CD8-positive, alpha-beta memory T cell (primary cell): Measurements from ENCODE around the gene BEND3. TPM values are rescaled to one million over a fixed set of nuclear protein-coding genes. Genes with fewer than 3 reads are reported as not detected.
A peak's percentile ranks its signal among the peaks of the same experiment; 100 is the strongest.
"Not testable (repeated sequence)": the region's sequence is repeated elsewhere in the genome, so short reads cannot be mapped to it uniquely, and the experiment has no call there.

Experiments
- CTCF ChIA-PET: fragments of 350-600 bp; sonication (Branson Sonifier 250); formaldehyde crosslinking; loops from one replicate; lab custom pipeline; 2021; ENCODE audit warnings: antibody characterized with exemption; lab: Charles Lee
- POLR2A ChIA-PET: fragments of 350-600 bp; sonication (Branson Sonifier 250); formaldehyde crosslinking; loops from one replicate; lab custom pipeline; 2021; ENCODE audit warnings: antibody characterized with exemption; lab: Charles Lee
- DNase-seq, 5 donors: peaks; one replicate each; pipeline versions ENCODE4 v3.0.0 to v3.0.0-alpha.2; 2020 to 2022; ENCODE audit warnings: mixed read lengths in 1 of 5
- H3K27ac ChIP-seq: one replicate; pipeline ENCODE4 v1.7.0; 2013; ENCODE audit warnings: low read depth, mild to moderate bottlenecking, low read length, moderate library complexity
- H3K27me3 ChIP-seq: 2 replicates; pipeline ENCODE4 v1.7.0; 2013; ENCODE audit warnings: low read length, mild to moderate bottlenecking; ENCODE audit not compliant: insufficient read depth, poor library complexity, severe bottlenecking
- H3K36me3 ChIP-seq: 2 replicates; pipeline ENCODE4 v1.7.0; 2013; ENCODE audit warnings: mild to moderate bottlenecking, low read length, moderate library complexity; ENCODE audit not compliant: insufficient read depth
- H3K4me1 ChIP-seq: 2 replicates; pipeline ENCODE4 v1.7.0; 2013; ENCODE audit warnings: mild to moderate bottlenecking, low read length, moderate library complexity; ENCODE audit not compliant: insufficient read depth
- H3K4me3 ChIP-seq: 2 replicates; pipeline ENCODE4 v1.7.0; 2013; ENCODE audit warnings: mild to moderate bottlenecking, low read length
- H3K9me3 ChIP-seq: 2 replicates; pipeline ENCODE4 v1.7.0; 2013; ENCODE audit warnings: mild to moderate bottlenecking, low read length
- H3K27ac Mint-ChIP-seq, 8 donors: one replicate each; pipeline ENCODE4 v1.8.0; 2020 to 2021; ENCODE audit warnings: mixed read lengths in 8 of 8, mild to moderate bottlenecking in 6 of 8, inconsistent platforms in 3 of 8, moderate library complexity in 3 of 8
- H3K27me3 Mint-ChIP-seq, 2 donors: one replicate each; pipeline ENCODE4 v1.8.0; 2020 to 2021; ENCODE audit warnings: mixed read lengths in 2 of 2, mild to moderate bottlenecking in 1 of 2, moderate library complexity in 1 of 2
- H3K36me3 Mint-ChIP-seq, 3 donors: one replicate each; pipeline ENCODE4 v1.8.0; 2020 to 2021; ENCODE audit warnings: mixed read lengths in 3 of 3, inconsistent platforms in 1 of 3, mild to moderate bottlenecking in 1 of 3
- H3K4me1 Mint-ChIP-seq, 3 donors: one replicate each; pipeline ENCODE4 v1.8.0; 2020 to 2021; ENCODE audit warnings: mixed read lengths in 3 of 3, inconsistent platforms in 1 of 3, mild to moderate bottlenecking in 1 of 3
- H3K4me3 Mint-ChIP-seq, 7 donors: one replicate each; pipeline ENCODE4 v1.8.0; 2020 to 2021; ENCODE audit warnings: mixed read lengths in 7 of 7, mild to moderate bottlenecking in 6 of 7, moderate library complexity in 4 of 7, inconsistent platforms in 2 of 7
- H3K9me3 Mint-ChIP-seq, 5 donors: one replicate each; pipeline ENCODE4 v1.8.0; 2020 to 2022; ENCODE audit warnings: mixed read lengths in 5 of 5, mild to moderate bottlenecking in 3 of 5, moderate library complexity in 2 of 5, inconsistent platforms in 1 of 5
- polyA plus RNA-seq: library from polyadenylated mRNA; unstranded; fragments of 300-500 nt; fragmentation: Illumina TruSeq; gene quantifications from one replicate; pipeline ENCODE4 v1.2.3, GENCODE V29; 2021
- total RNA-seq, 2 experiments: library from RNA; stranded (reverse); gene quantifications; one replicate each; pipeline ENCODE4 v1.2.3, GENCODE V29; 2021

BEND3 gene
- total and polyA plus RNA-seq, 3 experiments from 2014 or later = 0.38 to 7.6 (median 7.5) TPM

GRCh38 chr6:107098436-107099307, 16.6 kb downstream of the BEND3 start:
- ChIA-PET CTCF (interaction anchor here (3.5 kb wide), 1 partner anchor 15 kb away, joined by 11 read pairs; no protein-coding TSS in a partner anchor), POLR2A (no interaction called here)
- H3K4me3 ChIP-seq = no peak overlapping the region
- H3K27me3 ChIP-seq = no peaks in the 10 kb centered on the region
- Mint-ChIP-seq H3K27me3 (no peaks in the 10 kb centered on the region), H3K4me1 (no peaks in the 10 kb centered on the region), H3K27ac (peak overlapping the region in 1 of 8 donors; percentile 11), H3K9me3 (no peaks in the 10 kb centered on the region), H3K36me3 (peaks cover 0 to under 1% (median 0%) of the 10 kb centered on the region in 3 donors), H3K4me3 (no peak overlapping the region)
- no peak overlapping the region for H3K27ac ChIP-seq
- no peaks in the 10 kb centered on the region for H3K4me1 ChIP-seq
- no peaks in the 10 kb centered on the region for H3K9me3 ChIP-seq
- no peak for DNase-seq
- no peaks in the 10 kb centered on the region for H3K36me3 ChIP-seq

GRCh38 chr6:107084459-107084858, 30.9 kb downstream of the BEND3 start:
- H3K4me1 ChIP-seq, H3K27ac Mint-ChIP-seq, H3K4me1 Mint-ChIP-seq, H3K9me3 ChIP-seq, H3K4me3 ChIP-seq, DNase-seq, H3K4me3 Mint-ChIP-seq, H3K27ac ChIP-seq, H3K9me3 Mint-ChIP-seq, POLR2A ChIA-PET, H3K27me3 Mint-ChIP-seq, H3K27me3 ChIP-seq, H3K36me3 ChIP-seq: not testable (repeated sequence)
- CTCF ChIA-PET = interaction anchor here (1.1 kb wide), 1 partner anchor 29 kb away, joined by 3 read pairs; no protein-coding TSS in a partner anchor
- peaks cover 0 to 21% (median 7%) of the 10 kb centered on the region in 3 donors for H3K36me3 Mint-ChIP-seq

GRCh38 chr6:107083921-107084320, 31.4 kb downstream of the BEND3 start:
- Mint-ChIP-seq H3K36me3 (peaks cover 0 to 21% (median 7%) of the 10 kb centered on the region in 3 donors), H3K9me3 (no peaks in the 10 kb centered on the region), H3K4me1 (no peaks in the 10 kb centered on the region), H3K4me3 (no peak overlapping the region), H3K27ac (no peak overlapping the region), H3K27me3 (no peaks in the 10 kb centered on the region)
- POLR2A ChIA-PET = no interaction called here
- DNase-seq = no peak
- no peak overlapping the region for H3K4me3 ChIP-seq
- H3K4me1 ChIP-seq = no peaks in the 10 kb centered on the region
- H3K27me3 ChIP-seq = no peaks in the 10 kb centered on the region
- H3K27ac ChIP-seq = no peak overlapping the region
- CTCF ChIA-PET = interaction anchor here (1.1 kb wide), 1 partner anchor 30 kb away, joined by 3 read pairs; no protein-coding TSS in a partner anchor
- H3K36me3 ChIP-seq = no peaks in the 10 kb centered on the region
- H3K9me3 ChIP-seq = no peaks in the 10 kb centered on the region

- Mint-ChIP-seq H3K27me3 (no peaks in the 10 kb centered on the region), H3K27ac (no peak overlapping the region), H3K4me3 (no peak overlapping the region), H3K9me3 (no peaks in the 10 kb centered on the region), H3K4me1 (no peaks in the 10 kb centered on the region), H3K36me3 (peaks cover 0 to 17% (median 7%) of the 10 kb centered on the region in 3 donors)
- Histone ChIP-seq H3K4me1 (no peaks in the 10 kb centered on the region), H3K4me3 (no peak overlapping the region), H3K27ac (no peak overlapping the region), H3K36me3 (no peaks in the 10 kb centered on the region), H3K27me3 (no peaks in the 10 kb centered on the region), H3K9me3 (no peaks in the 10 kb centered on the region)
- ChIA-PET POLR2A (no interaction called here), CTCF (no interaction called here)
- no peak for DNase-seq
Measured at GRCh38 chr6:107083047-107083768, 32.1 kb downstream of the BEND3 start.

- H3K27ac Mint-ChIP-seq = peak overlapping the region in 1 of 8 donors; percentile 2
- H3K4me1 Mint-ChIP-seq = no peaks in the 10 kb centered on the region
- no peak overlapping the region for H3K4me3 Mint-ChIP-seq
- CTCF ChIA-PET = no interaction called here
- DNase-seq = no peak
- Histone ChIP-seq H3K4me1 (no peaks in the 10 kb centered on the region), H3K27ac (no peak overlapping the region), H3K4me3 (no peak overlapping the region), H3K9me3 (no peaks in the 10 kb centered on the region), H3K36me3 (no peaks in the 10 kb centered on the region), H3K27me3 (no peaks in the 10 kb centered on the region)
- POLR2A ChIA-PET = no interaction called here
- no peaks in the 10 kb centered on the region for H3K9me3 Mint-ChIP-seq
- no peaks in the 10 kb centered on the region for H3K27me3 Mint-ChIP-seq
- H3K36me3 Mint-ChIP-seq = peaks cover 0 to 17% (median 5%) of the 10 kb centered on the region in 3 donors
Measured at GRCh38 chr6:107082045-107082444, 33.3 kb downstream of the BEND3 start.

GRCh38 chr6:107080036-107080435, 35.3 kb downstream of the BEND3 start:
- Histone ChIP-seq H3K36me3 (no peaks in the 10 kb centered on the region), H3K27me3 (no peaks in the 10 kb centered on the region), H3K4me3 (no peak overlapping the region), H3K4me1 (no peaks in the 10 kb centered on the region), H3K9me3 (no peaks in the 10 kb centered on the region), H3K27ac (no peak overlapping the region)
- DNase-seq = no peak
- Mint-ChIP-seq H3K27ac (no peak overlapping the region), H3K36me3 (peaks cover 0 to 15% (median 4%) of the 10 kb centered on the region in 3 donors), H3K27me3 (no peaks in the 10 kb centered on the region), H3K4me3 (no peak overlapping the region), H3K9me3 (no peaks in the 10 kb centered on the region), H3K4me1 (no peaks in the 10 kb centered on the region)
- ChIA-PET CTCF (no interaction called here), POLR2A (no interaction called here)

GRCh38 chr6:107079429-107079828, 35.9 kb downstream of the BEND3 start:
- H3K9me3 ChIP-seq = no peaks in the 10 kb centered on the region
- H3K27ac ChIP-seq = no peak overlapping the region
- Mint-ChIP-seq H3K27ac (no peak overlapping the region), H3K9me3 (no peaks in the 10 kb centered on the region), H3K4me1 (no peaks in the 10 kb centered on the region), H3K36me3 (peaks cover 0 to 9% (median 1%) of the 10 kb centered on the region in 3 donors), H3K4me3 (no peak overlapping the region), H3K27me3 (no peaks in the 10 kb centered on the region)
- ChIA-PET POLR2A (no interaction called here), CTCF (interaction anchor here (0.6 kb wide), 1 partner anchor 9 kb away, joined by 3 read pairs; no protein-coding TSS in a partner anchor)
- no peaks in the 10 kb centered on the region for H3K36me3 ChIP-seq
- H3K4me3 ChIP-seq = no peak overlapping the region
- H3K4me1 ChIP-seq = no peaks in the 10 kb centered on the region
- H3K27me3 ChIP-seq = no peaks in the 10 kb centered on the region
- no peak for DNase-seq

- Histone ChIP-seq H3K27ac (no peak overlapping the region), H3K36me3 (no peaks in the 10 kb centered on the region), H3K27me3 (no peaks in the 10 kb centered on the region), H3K4me1 (no peaks in the 10 kb centered on the region), H3K9me3 (no peaks in the 10 kb centered on the region), H3K4me3 (no peak overlapping the region)
- ChIA-PET CTCF (no interaction called here), POLR2A (no interaction called here)
- Mint-ChIP-seq H3K4me1 (no peaks in the 10 kb centered on the region), H3K9me3 (no peaks in the 10 kb centered on the region), H3K4me3 (no peak overlapping the region), H3K27ac (peak overlapping the region in 1 of 8 donors; percentile 24), H3K36me3 (peaks cover 0 to 1% (median 0%) of the 10 kb centered on the region in 3 donors), H3K27me3 (no peaks in the 10 kb centered on the region)
- DNase-seq = no peak
Measured at GRCh38 chr6:107077710-107078109, 37.6 kb downstream of the BEND3 start.
